WTC11 (cell line): Measurements from ENCODE around the gene HCST. TPM values are rescaled to one million over a fixed set of nuclear protein-coding genes. Genes with fewer than 3 reads are reported as not detected.

Experiments
- ATAC-seq: fragments of 200-7000 bp; cut with Tn5 transposase; 2 replicates; pipeline ENCODE4 v1.10.0; 2021; ENCODE audit warnings: mild to moderate bottlenecking, moderate library complexity
- CTCF ChIA-PET: fragments of 300-600 bp; sonication (Branson Sonifier 250); formaldehyde crosslinking; loops from one replicate; lab custom pipeline; 2021; ENCODE audit warnings: antibody characterized with exemption; lab: Charles Lee
- POLR2A ChIA-PET: fragments of 350-600 bp; sonication (Branson Sonifier 250); formaldehyde crosslinking; loops from one replicate; lab custom pipeline; 2021; ENCODE audit warnings: antibody characterized with exemption; lab: Charles Lee
- DNase-seq: peaks from one replicate; pipeline ENCODE4 v3.0.0; 2021; ENCODE audit warnings: low spot score
- H3K27ac Mint-ChIP-seq: 2 replicates; pipeline ENCODE4 v1.8.0; 2021; ENCODE audit warnings: mixed read lengths
- H3K27me3 Mint-ChIP-seq: 2 replicates; pipeline ENCODE4 v1.8.0; 2021; ENCODE audit warnings: low read depth, mild to moderate bottlenecking, moderate library complexity, mixed read lengths
- H3K36me3 Mint-ChIP-seq: 2 replicates; pipeline ENCODE4 v1.8.0; 2021; ENCODE audit warnings: mixed read lengths
- H3K4me1 Mint-ChIP-seq: 2 replicates; pipeline ENCODE4 v1.8.0; 2022; ENCODE audit warnings: mixed read lengths
- H3K4me3 Mint-ChIP-seq: 2 replicates; pipeline ENCODE4 v1.8.0; 2021; ENCODE audit warnings: mild to moderate bottlenecking, moderate library complexity, mixed read lengths
- H3K9me3 Mint-ChIP-seq: 2 replicates; pipeline ENCODE4 v1.8.0; 2021; ENCODE audit warnings: mixed read lengths
- CBFB ChIP-seq: sonication (generic); formaldehyde crosslinking; IDR thresholded peaks from 2 replicates; pipeline ENCODE4 v1.8.1; 2022; ENCODE audit warnings: mild to moderate bottlenecking, low read depth, missing genetic modification reagents
- CTCF ChIP-seq: fragments of 200-600 bp; IDR thresholded peaks from 2 replicates; pipeline ENCODE4 v1.8.0; 2022; ENCODE audit warnings: antibody characterized with exemption
- EMX1 ChIP-seq: fragments of 250-450 bp; sonication (Bioruptor Pico); IDR thresholded peaks from 2 replicates; pipeline ENCODE4 v1.8.0; 2021; ENCODE audit warnings: mild to moderate bottlenecking
- ESRRA ChIP-seq: sonication (generic); formaldehyde crosslinking; IDR thresholded peaks from 2 replicates; pipeline ENCODE4 v1.8.1; 2022; ENCODE audit warnings: mild to moderate bottlenecking, missing genetic modification reagents, borderline replicate concordance
- HMGA2 ChIP-seq: fragments of 250-450 bp; sonication (Bioruptor Pico); IDR thresholded peaks from 2 replicates; pipeline ENCODE4 v1.4.0; 2021; ENCODE audit warnings: mild to moderate bottlenecking, moderate library complexity
- IRF2 ChIP-seq: sonication (generic); formaldehyde crosslinking; IDR thresholded peaks from 2 replicates; pipeline ENCODE4 v1.8.0; 2022; ENCODE audit warnings: low read depth, missing genetic modification reagents, borderline replicate concordance
- MXD4 ChIP-seq: fragments of 250-450 bp; sonication (Bioruptor Pico); IDR thresholded peaks from 2 replicates; pipeline ENCODE4 v1.8.0; 2021; ENCODE audit warnings: mild to moderate bottlenecking, moderate library complexity, borderline replicate concordance
- NFE2L1 ChIP-seq: sonication (generic); formaldehyde crosslinking; IDR thresholded peaks from 2 replicates; pipeline ENCODE4 v1.8.1; 2023; ENCODE audit warnings: missing genetic modification reagents
- NR3C1 ChIP-seq: sonication (generic); formaldehyde crosslinking; conservative IDR thresholded peaks from 2 replicates; pipeline ENCODE4 v1.8.1; 2023; ENCODE audit warnings: low read depth, mild to moderate bottlenecking, missing genetic modification reagents
- OVOL2 ChIP-seq: fragments of 250-450 bp; sonication (Bioruptor Pico); IDR thresholded peaks from 2 replicates; pipeline ENCODE4 v1.9.0; 2021; ENCODE audit warnings: mild to moderate bottlenecking, borderline replicate concordance
- SMAD3 ChIP-seq: sonication (generic); formaldehyde crosslinking; IDR thresholded peaks from 2 replicates; pipeline ENCODE4 v1.8.0; 2022; ENCODE audit warnings: missing genetic modification reagents, mild to moderate bottlenecking, borderline replicate concordance
- SMAD4 ChIP-seq: sonication (generic); formaldehyde crosslinking; IDR thresholded peaks from 2 replicates; pipeline ENCODE4 v1.8.0; 2022; ENCODE audit warnings: mild to moderate bottlenecking, missing genetic modification reagents
- SOX15 ChIP-seq: fragments of 250-450 bp; sonication (Bioruptor Pico); IDR thresholded peaks from 2 replicates; pipeline ENCODE4 v1.9.0; 2021; ENCODE audit warnings: mild to moderate bottlenecking
- ZNF138 ChIP-seq: sonication (generic); formaldehyde crosslinking; conservative IDR thresholded peaks from 2 replicates; pipeline ENCODE4 v1.8.1; 2022; ENCODE audit warnings: mild to moderate bottlenecking, moderate library complexity, missing genetic modification reagents
- ZNF232 ChIP-seq: sonication (generic); formaldehyde crosslinking; IDR thresholded peaks from 2 replicates; pipeline ENCODE4 v1.8.0; 2022; ENCODE audit warnings: mild to moderate bottlenecking, missing genetic modification reagents
- ZNF263 ChIP-seq: sonication (generic); formaldehyde crosslinking; IDR thresholded peaks from 2 replicates; pipeline ENCODE4 v1.8.1; 2022; ENCODE audit warnings: low read depth, mild to moderate bottlenecking, moderate library complexity, missing genetic modification reagents
- ZNF416 ChIP-seq: fragments of 250-450 bp; sonication (Bioruptor Pico); IDR thresholded peaks from 2 replicates; pipeline ENCODE4 v1.9.0; 2021; ENCODE audit warnings: mild to moderate bottlenecking, inconsistent platforms
- total RNA-seq: library from RNA; stranded (reverse); gene quantifications from 3 replicates; pipeline ENCODE4 v1.2.3, GENCODE V29; 2021
- TF ChIP-seq, protein P1 (sequence below): sonication (generic); formaldehyde crosslinking; IDR thresholded peaks from 2 replicates; pipeline ENCODE4 v1.8.1; 2023; ENCODE audit warnings: mild to moderate bottlenecking, missing genetic modification reagents
- TF ChIP-seq, protein P2 (sequence below): sonication (generic); formaldehyde crosslinking; IDR thresholded peaks from 2 replicates; pipeline ENCODE4 v1.8.0; 2022; ENCODE audit warnings: mild to moderate bottlenecking, missing genetic modification reagents
- TF ChIP-seq, protein P3 (sequence below): fragments of 250-450 bp; sonication (Bioruptor Pico); IDR thresholded peaks from 2 replicates; pipeline ENCODE4 v1.8.0; 2021; ENCODE audit warnings: mild to moderate bottlenecking
- TF ChIP-seq, protein P4 (sequence below): sonication (generic); formaldehyde crosslinking; IDR thresholded peaks from 2 replicates; pipeline ENCODE4 v1.8.0; 2022; ENCODE audit warnings: mild to moderate bottlenecking, missing genetic modification reagents
- TF ChIP-seq, protein P5 (sequence below): sonication (generic); formaldehyde crosslinking; conservative IDR thresholded peaks from 2 replicates; pipeline ENCODE4 v1.8.1; 2022; ENCODE audit warnings: mild to moderate bottlenecking, missing genetic modification reagents
- TF ChIP-seq, protein P6 (sequence below): sonication (generic); formaldehyde crosslinking; IDR thresholded peaks from 2 replicates; pipeline ENCODE4 v1.8.1; 2022; ENCODE audit warnings: mild to moderate bottlenecking, moderate library complexity, missing genetic modification reagents
- TF ChIP-seq, protein P7 (sequence below): sonication (generic); formaldehyde crosslinking; IDR thresholded peaks from 2 replicates; pipeline ENCODE4 v1.8.1; 2023; ENCODE audit warnings: mild to moderate bottlenecking, missing genetic modification reagents

The HCST gene
- total RNA-seq, 1 experiment from 2014 or later: 1.9 TPM

DNA sequence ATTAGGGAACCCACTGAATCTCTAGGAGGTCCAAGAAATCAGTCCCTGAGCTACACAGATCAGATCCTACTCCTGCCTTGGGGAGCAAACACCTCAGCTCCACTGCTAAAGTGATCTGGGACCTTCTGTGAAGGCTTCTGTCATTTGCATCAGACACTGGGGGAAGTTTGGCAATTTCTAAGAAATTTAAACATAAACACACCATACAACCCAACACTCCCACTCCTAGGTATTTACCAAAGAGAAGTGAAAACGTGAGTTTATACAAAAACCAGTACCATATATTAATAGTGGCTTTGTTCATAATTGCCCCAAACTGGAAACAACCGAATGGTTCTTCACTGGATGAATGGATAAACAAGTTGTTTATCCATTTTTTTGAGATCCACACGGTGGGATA, 13.1 kb downstream of the HCST start:
- Mint-ChIP-seq H3K36me3 (no peaks in the 10 kb centered on the region), H3K4me3 (no peak overlapping the region), H3K27me3 (peaks cover 4% of the 10 kb centered on the region; the same call in 1 of the 2 replicates), H3K9me3 (0 out of 2 replicates have a peak, but pooled peaks cover 3% of the 10 kb centered on the region)
- DNase-seq (no peak), ATAC-seq (no peak)
- POLR2A ChIA-PET: no interaction called here
- CTCF ChIA-PET: interaction anchor here (0.7 to 1.4 kb wide), 2 partner anchors 65 to 131 kb away, joined by 3 read pairs; no protein-coding TSS in a partner anchor
- no peak for TF ChIP-seq ESRRA (CRISPR knock-in tag)
- TF ChIP-seq, protein P1, sequence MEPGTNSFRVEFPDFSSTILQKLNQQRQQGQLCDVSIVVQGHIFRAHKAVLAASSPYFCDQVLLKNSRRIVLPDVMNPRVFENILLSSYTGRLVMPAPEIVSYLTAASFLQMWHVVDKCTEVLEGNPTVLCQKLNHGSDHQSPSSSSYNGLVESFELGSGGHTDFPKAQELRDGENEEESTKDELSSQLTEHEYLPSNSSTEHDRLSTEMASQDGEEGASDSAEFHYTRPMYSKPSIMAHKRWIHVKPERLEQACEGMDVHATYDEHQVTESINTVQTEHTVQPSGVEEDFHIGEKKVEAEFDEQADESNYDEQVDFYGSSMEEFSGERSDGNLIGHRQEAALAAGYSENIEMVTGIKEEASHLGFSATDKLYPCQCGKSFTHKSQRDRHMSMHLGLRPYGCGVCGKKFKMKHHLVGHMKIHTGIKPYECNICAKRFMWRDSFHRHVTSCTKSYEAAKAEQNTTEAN (CRISPR knock-in tag): no peak
- no peak for TF ChIP-seq ZNF263 (CRISPR knock-in tag)
- no peak for TF ChIP-seq ZNF232
- TF ChIP-seq SMAD3 (CRISPR knock-in tag): no peak
- TF ChIP-seq EMX1 (CRISPR knock-in tag): no peak
- TF ChIP-seq, protein P2, sequence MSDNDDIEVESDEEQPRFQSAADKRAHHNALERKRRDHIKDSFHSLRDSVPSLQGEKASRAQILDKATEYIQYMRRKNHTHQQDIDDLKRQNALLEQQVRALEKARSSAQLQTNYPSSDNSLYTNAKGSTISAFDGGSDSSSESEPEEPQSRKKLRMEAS (CRISPR knock-in tag): no peak
- TF ChIP-seq CBFB (CRISPR knock-in tag): no peak
- TF ChIP-seq IRF2 (CRISPR knock-in tag): no peak
- no peak for TF ChIP-seq SMAD4 (CRISPR knock-in tag)
- TF ChIP-seq, all 79 proteins: peak for 0
- no peak overlapping the region for H3K27ac Mint-ChIP-seq
- no peaks in the 10 kb centered on the region for H3K4me1 Mint-ChIP-seq

GRCh38 chr19:35919306-35919705, 17.0 kb downstream of the HCST start:
- Mint-ChIP-seq H3K4me1 (peaks cover 9% of the 10 kb centered on the region), H3K9me3 (0 out of 2 replicates have a peak, but pooled peaks cover 3% of the 10 kb centered on the region), H3K27me3 (peaks cover 4% of the 10 kb centered on the region; the same call in 1 of the 2 replicates), H3K4me3 (no peak overlapping the region), H3K36me3 (no peaks in the 10 kb centered on the region), H3K27ac (no peak overlapping the region)
- CTCF ChIA-PET: interaction anchor here (1.0 kb wide), 1 partner anchor 9 kb away, joined by 3 read pairs; no protein-coding TSS in a partner anchor
- ATAC-seq: no peak
- no peak for DNase-seq
- POLR2A ChIA-PET: no interaction called here
- TF ChIP-seq ZNF138 (CRISPR knock-in tag): no peak
- no peak for TF ChIP-seq SMAD3 (CRISPR knock-in tag)
- TF ChIP-seq, protein P3, sequence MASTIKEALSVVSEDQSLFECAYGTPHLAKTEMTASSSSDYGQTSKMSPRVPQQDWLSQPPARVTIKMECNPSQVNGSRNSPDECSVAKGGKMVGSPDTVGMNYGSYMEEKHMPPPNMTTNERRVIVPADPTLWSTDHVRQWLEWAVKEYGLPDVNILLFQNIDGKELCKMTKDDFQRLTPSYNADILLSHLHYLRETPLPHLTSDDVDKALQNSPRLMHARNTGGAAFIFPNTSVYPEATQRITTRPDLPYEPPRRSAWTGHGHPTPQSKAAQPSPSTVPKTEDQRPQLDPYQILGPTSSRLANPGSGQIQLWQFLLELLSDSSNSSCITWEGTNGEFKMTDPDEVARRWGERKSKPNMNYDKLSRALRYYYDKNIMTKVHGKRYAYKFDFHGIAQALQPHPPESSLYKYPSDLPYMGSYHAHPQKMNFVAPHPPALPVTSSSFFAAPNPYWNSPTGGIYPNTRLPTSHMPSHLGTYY (CRISPR knock-in tag): no peak
- no peak for TF ChIP-seq ZNF416
- TF ChIP-seq SOX15 (CRISPR knock-in tag): no peak
- TF ChIP-seq HMGA2 (CRISPR knock-in tag): no peak
- no peak for TF ChIP-seq CTCF
- TF ChIP-seq OVOL2 (CRISPR knock-in tag): no peak
- TF ChIP-seq, protein P4, sequence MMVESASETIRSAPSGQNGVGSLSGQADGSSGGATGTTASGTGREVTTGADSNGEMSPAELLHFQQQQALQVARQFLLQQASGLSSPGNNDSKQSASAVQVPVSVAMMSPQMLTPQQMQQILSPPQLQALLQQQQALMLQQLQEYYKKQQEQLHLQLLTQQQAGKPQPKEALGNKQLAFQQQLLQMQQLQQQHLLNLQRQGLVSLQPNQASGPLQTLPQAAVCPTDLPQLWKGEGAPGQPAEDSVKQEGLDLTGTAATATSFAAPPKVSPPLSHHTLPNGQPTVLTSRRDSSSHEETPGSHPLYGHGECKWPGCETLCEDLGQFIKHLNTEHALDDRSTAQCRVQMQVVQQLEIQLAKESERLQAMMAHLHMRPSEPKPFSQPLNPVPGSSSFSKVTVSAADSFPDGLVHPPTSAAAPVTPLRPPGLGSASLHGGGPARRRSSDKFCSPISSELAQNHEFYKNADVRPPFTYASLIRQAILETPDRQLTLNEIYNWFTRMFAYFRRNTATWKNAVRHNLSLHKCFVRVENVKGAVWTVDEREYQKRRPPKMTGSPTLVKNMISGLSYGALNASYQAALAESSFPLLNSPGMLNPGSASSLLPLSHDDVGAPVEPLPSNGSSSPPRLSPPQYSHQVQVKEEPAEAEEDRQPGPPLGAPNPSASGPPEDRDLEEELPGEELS (CRISPR knock-in tag): no peak
- no peak for TF ChIP-seq MXD4 (CRISPR knock-in tag)
- TF ChIP-seq, protein P5, sequence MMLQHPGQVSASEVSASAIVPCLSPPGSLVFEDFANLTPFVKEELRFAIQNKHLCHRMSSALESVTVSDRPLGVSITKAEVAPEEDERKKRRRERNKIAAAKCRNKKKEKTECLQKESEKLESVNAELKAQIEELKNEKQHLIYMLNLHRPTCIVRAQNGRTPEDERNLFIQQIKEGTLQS (CRISPR knock-in tag): no peak
- TF ChIP-seq, protein P6, sequence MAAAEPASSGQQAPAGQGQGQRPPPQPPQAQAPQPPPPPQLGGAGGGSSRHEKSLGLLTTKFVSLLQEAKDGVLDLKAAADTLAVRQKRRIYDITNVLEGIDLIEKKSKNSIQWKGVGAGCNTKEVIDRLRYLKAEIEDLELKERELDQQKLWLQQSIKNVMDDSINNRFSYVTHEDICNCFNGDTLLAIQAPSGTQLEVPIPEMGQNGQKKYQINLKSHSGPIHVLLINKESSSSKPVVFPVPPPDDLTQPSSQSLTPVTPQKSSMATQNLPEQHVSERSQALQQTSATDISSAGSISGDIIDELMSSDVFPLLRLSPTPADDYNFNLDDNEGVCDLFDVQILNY (CRISPR knock-in tag): no peak
- no peak for TF ChIP-seq NR3C1 (CRISPR knock-in tag)
- TF ChIP-seq, protein P7, sequence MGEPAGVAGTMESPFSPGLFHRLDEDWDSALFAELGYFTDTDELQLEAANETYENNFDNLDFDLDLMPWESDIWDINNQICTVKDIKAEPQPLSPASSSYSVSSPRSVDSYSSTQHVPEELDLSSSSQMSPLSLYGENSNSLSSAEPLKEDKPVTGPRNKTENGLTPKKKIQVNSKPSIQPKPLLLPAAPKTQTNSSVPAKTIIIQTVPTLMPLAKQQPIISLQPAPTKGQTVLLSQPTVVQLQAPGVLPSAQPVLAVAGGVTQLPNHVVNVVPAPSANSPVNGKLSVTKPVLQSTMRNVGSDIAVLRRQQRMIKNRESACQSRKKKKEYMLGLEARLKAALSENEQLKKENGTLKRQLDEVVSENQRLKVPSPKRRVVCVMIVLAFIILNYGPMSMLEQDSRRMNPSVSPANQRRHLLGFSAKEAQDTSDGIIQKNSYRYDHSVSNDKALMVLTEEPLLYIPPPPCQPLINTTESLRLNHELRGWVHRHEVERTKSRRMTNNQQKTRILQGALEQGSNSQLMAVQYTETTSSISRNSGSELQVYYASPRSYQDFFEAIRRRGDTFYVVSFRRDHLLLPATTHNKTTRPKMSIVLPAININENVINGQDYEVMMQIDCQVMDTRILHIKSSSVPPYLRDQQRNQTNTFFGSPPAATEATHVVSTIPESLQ: no peak
- no peak for TF ChIP-seq NFE2L1 (CRISPR knock-in tag)
